B cell (primary cell): ENCODE data around the gene KRTAP5-7. TPM values are rescaled to one million over a fixed set of nuclear protein-coding genes. Genes with fewer than 3 reads are reported as not detected.
"Not testable (repeated sequence)": the region's sequence is repeated elsewhere in the genome, so short reads cannot be mapped to it uniquely, and the experiment has no call there.

Source experiments
- ATAC-seq: fragments of 200-7000 bp; cut with Tn5 transposase; one replicate; pipeline ENCODE4 v1.10.0; 2021; ENCODE audit warnings: low read depth, mild to moderate bottlenecking, moderate number of reproducible peaks, moderate library complexity
- CTCF ChIA-PET: fragments of 350-600 bp; sonication (Branson Sonifier 250); formaldehyde crosslinking; loops from one replicate; lab custom pipeline; 2021; ENCODE audit warnings: antibody characterized with exemption, inconsistent platforms; lab: Charles Lee
- POLR2A ChIA-PET: fragments of 350-600 bp; sonication (Branson Sonifier 250); formaldehyde crosslinking; loops from one replicate; lab custom pipeline; 2021; ENCODE audit warnings: antibody characterized with exemption; lab: Charles Lee
- DNase-seq: peaks from one replicate; pipeline ENCODE4 v3.0.0; 2013
- H2AFZ ChIP-seq: 2 replicates; pipeline ENCODE4 v1.6.1; 2012; ENCODE audit warnings: mild to moderate bottlenecking, low read depth, low read length; ENCODE audit not compliant: insufficient read depth, poor library complexity, severe bottlenecking
- H3K27ac ChIP-seq, 2 donors: 1 replicate in 1 of 2; 2 replicates in 1 of 2; pipeline ENCODE4 v1.5.1; 2012 to 2013; ENCODE audit warnings: low read length in 2 of 2, mild to moderate bottlenecking in 2 of 2, moderate library complexity in 1 of 2
- H3K27me3 ChIP-seq, 4 experiments: fragments of 200-600 bp in 1 of 4; sonication (generic) in 1 of 4; replicated peaks in 1 of 4; 1 replicate in 2 of 4; 2 replicates in 2 of 4; pipeline versions ENCODE4 v1.6.1 to v1.7.0; 2013 to 2016; ENCODE audit warnings: low read length in 3 of 4, mild to moderate bottlenecking in 2 of 4, mixed read lengths in 1 of 4, moderate library complexity in 1 of 4; ENCODE audit not compliant: insufficient read depth in 4 of 4, control insufficient read depth in 3 of 4; ENCODE audit errors: control extremely low read depth in 1 of 4
- H3K36me3 ChIP-seq, 2 experiments: replicated peaks in 1 of 2; 1 replicate in 1 of 2; 2 replicates in 1 of 2; pipeline versions ENCODE4 v1.6.1 to v1.7.1; 2013; ENCODE audit warnings: low read length in 1 of 2; ENCODE audit not compliant: insufficient read depth in 2 of 2, control insufficient read depth in 1 of 2; ENCODE audit errors: control extremely low read depth in 1 of 2, extremely low read depth in 1 of 2
- H3K4me1 ChIP-seq, 2 donors: fragments of 200-600 bp in 1 of 2; sonication (generic) in 1 of 2; 1 replicate in 1 of 2; 2 replicates in 1 of 2; pipeline versions ENCODE4 v1.5.1 to v1.6.1; 2013 to 2017; ENCODE audit warnings: low read length in 2 of 2; ENCODE audit not compliant: control insufficient read depth in 2 of 2, insufficient read depth in 2 of 2
- H3K4me2 ChIP-seq: replicated peaks from 2 replicates; pipeline ENCODE3; 2012; ENCODE audit warnings: mild to moderate bottlenecking, low read depth, low read length; ENCODE audit not compliant: poor library complexity, severe bottlenecking
- H3K4me3 ChIP-seq, 5 experiments: fragments of 200-600 bp in 1 of 5; sonication (generic) in 1 of 5; 1 replicate in 3 of 5; 2 replicates in 2 of 5; pipeline versions ENCODE4 v1.5.1 to v1.7.0; 2011 to 2016; ENCODE audit warnings: low read length in 4 of 5, mild to moderate bottlenecking in 4 of 5, low read depth in 2 of 5, control low read depth in 1 of 5, moderate library complexity in 1 of 5; ENCODE audit not compliant: insufficient read depth in 1 of 5; ENCODE audit errors: control extremely low read depth in 1 of 5, extremely low read depth in 1 of 5
- H3K79me2 ChIP-seq: fragments of 200-600 bp; sonication (generic); one replicate; pipeline ENCODE4 v1.6.0; 2016; ENCODE audit warnings: low read length; ENCODE audit not compliant: control insufficient read depth, insufficient read depth
- H3K9ac ChIP-seq: fragments of 200-600 bp; sonication (generic); 2 replicates; pipeline ENCODE4 v1.6.1; 2017; ENCODE audit warnings: mild to moderate bottlenecking, low read length, moderate library complexity
- H3K9me3 ChIP-seq, 3 donors: one replicate each; pipeline versions ENCODE4 v1.6.1 to v1.7.1; 2013; ENCODE audit warnings: low read length in 2 of 3; ENCODE audit not compliant: control insufficient read depth in 2 of 3, insufficient read depth in 1 of 3; ENCODE audit errors: control extremely low read depth in 1 of 3
- H4K20me1 ChIP-seq: 2 replicates; pipeline ENCODE4 v1.6.0; 2012; ENCODE audit warnings: mild to moderate bottlenecking, low read length; ENCODE audit not compliant: insufficient read depth, control insufficient read depth, poor library complexity, severe bottlenecking
- H3K27ac Mint-ChIP-seq: one replicate; pipeline ENCODE4 v1.8.0; 2021; ENCODE audit warnings: mixed read lengths
- H3K27me3 Mint-ChIP-seq: one replicate; pipeline ENCODE4 v1.8.0; 2021; ENCODE audit warnings: mixed read lengths
- H3K4me1 Mint-ChIP-seq: one replicate; pipeline ENCODE4 v1.8.0; 2021; ENCODE audit warnings: mixed read lengths
- H3K4me3 Mint-ChIP-seq: one replicate; pipeline ENCODE4 v1.8.0; 2021; ENCODE audit warnings: mixed read lengths
- H3K9me3 Mint-ChIP-seq: one replicate; pipeline ENCODE4 v1.8.0; 2022; ENCODE audit warnings: mixed read lengths; ENCODE audit not compliant: insufficient read depth
- WGBS: methylation state at CpG from one replicate; pipeline ENCODE4 v1.1.5; 2013; ENCODE audit warnings: missing lambda C conversion rate; ENCODE audit not compliant: insufficient coverage; 5-methylcytosine and 5-hydroxymethylcytosine counted together
- intact Hi-C: fragments of 100-400 bp; cut with micrococcal nuclease; formaldehyde crosslinking; loops from one replicate; pipeline ENCODE4 v1.10.0; 2022
- polyA plus RNA-seq: library from polyadenylated mRNA; depleted of rRNA; stranded (reverse); fragments of >200 nt; gene quantifications from 2 replicates; pipeline ENCODE4 v1.2.3, GENCODE V29; 2012
- total RNA-seq, 2 donors: library from RNA; stranded (reverse); fragments of 120-200 nt in 1 of 2; gene quantifications; 1 replicate in 1 of 2; 2 replicates in 1 of 2; pipeline versions ENCODE4 v1.2.3 to v1.2.4, GENCODE V29; 2013 to 2022

The KRTAP5-7 gene
- total and polyA plus RNA-seq, 2 donors (not counting 1 experiment from before 2014, with no cell fraction given), result 0.10 to 0.59 TPM

DNA sequence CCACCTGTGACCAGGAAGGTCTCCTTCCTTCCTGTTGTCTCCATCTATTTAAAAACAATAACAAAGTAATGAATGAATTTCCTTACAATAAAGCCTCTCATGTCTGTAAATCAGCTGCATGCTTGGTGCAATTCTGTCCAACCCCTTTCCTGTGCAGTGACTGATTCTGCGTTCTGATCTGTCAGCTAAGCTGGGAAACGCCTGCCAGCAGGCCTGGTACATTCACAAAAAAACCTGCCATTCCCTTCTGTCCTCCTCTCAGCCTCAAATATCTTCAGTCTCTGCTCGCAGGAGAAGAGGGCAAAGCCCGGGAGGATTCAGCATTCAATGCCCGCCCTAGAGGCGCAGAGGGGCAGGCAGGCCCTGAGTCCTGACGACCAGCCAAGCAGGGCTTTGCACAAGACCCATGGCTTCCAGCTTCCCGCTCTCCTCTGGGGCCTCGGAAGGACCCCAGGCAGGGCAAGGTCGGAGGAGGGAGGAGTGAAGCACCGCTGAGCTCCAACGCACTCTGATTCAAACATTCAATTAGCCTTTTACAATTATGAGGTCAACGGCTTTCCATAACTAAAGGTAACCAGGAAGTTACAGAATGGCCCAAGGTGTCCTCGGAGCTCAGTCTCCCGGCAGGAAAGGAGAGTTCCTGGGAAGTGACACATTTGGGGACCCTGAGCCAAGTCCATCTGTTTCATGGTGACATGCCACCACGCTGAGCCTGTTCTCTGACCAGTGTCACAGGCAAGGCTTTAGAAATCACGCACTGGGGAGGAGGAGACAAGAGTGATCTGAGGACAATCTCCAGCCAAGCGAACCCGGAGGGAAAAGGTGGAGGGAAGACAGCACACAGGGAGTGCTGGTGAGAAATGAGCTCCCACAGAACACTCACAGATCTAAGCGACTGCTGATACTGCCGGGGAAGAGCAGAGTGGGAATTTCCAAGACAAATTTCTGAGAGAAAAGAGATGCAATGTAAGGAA is 39.8 kb downstream of the KRTAP5-7 start:
- intact Hi-C loops, H3K9me3 Mint-ChIP-seq, H3K79me2 ChIP-seq, H3K36me3 ChIP-seq, H3K27ac ChIP-seq, H3K4me3 Mint-ChIP-seq, H3K4me3 ChIP-seq, H3K9ac ChIP-seq, H3K9me3 ChIP-seq, H3K4me2 ChIP-seq, DNase-seq, ATAC-seq, POLR2A ChIA-PET, H2AFZ ChIP-seq, H3K27ac Mint-ChIP-seq, H3K4me1 ChIP-seq, CTCF ChIA-PET, H3K4me1 Mint-ChIP-seq, H4K20me1 ChIP-seq: not testable (repeated sequence)
- H3K27me3 Mint-ChIP-seq, result peaks cover 35% of the 10 kb centered on the region
- H3K27me3 ChIP-seq, result peaks cover 0 to 14% (median 10%) of the 10 kb centered on the region in 4 experiments
- 80% methylated on average over 9 of the region's 21 CpGs for WGBS

DNA sequence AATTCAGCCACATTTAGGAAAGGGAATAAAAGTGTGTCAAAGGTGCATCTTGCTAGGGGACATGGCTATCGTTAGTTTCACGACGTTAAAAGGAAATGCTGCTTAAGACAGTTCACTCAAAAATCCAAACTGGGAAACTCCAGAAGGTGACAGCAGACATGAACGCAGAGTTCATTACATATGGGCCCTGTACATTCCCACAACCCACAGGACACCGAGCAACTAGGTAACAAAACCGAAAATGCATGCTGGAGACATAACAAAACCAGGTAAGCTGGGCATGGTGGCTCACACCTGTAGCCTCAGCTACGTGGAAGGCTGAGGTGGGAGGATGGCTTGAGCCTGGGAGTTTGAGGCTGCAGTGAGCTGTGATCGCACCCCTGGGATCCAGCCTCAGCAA is 40.6 kb downstream of the KRTAP5-7 start:
- POLR2A ChIA-PET, result interaction anchor here (0.6 kb wide), 1 partner anchor 115 kb away, joined by 4 read pairs; the partner anchor contains the start of gene NADSYN1
- intact Hi-C loops, H3K9me3 Mint-ChIP-seq, H3K4me1 ChIP-seq, H3K9ac ChIP-seq, H3K79me2 ChIP-seq, H3K27ac ChIP-seq, DNase-seq, H4K20me1 ChIP-seq, CTCF ChIA-PET, H3K9me3 ChIP-seq, ATAC-seq, H3K4me1 Mint-ChIP-seq, H3K4me2 ChIP-seq, H2AFZ ChIP-seq, H3K27ac Mint-ChIP-seq, H3K4me3 ChIP-seq, H3K36me3 ChIP-seq, H3K4me3 Mint-ChIP-seq: not testable (repeated sequence)
- peaks cover 0 to 14% (median 10%) of the 10 kb centered on the region in 4 experiments for H3K27me3 ChIP-seq
- H3K27me3 Mint-ChIP-seq, result peaks cover 35% of the 10 kb centered on the region
- 65% methylated on average over 2 of the region's 8 CpGs for WGBS
